H1 (cell line): ENCODE measurements around the gene NCK2. TPM values are rescaled to one million over a fixed set of nuclear protein-coding genes. Genes with fewer than 3 reads are reported as not detected.

ENCODE experiments used
- CTCF ChIA-PET: fragments of 300-600 bp; sonication (Branson Sonifier 250); formaldehyde crosslinking; loops from one replicate; lab custom pipeline; 2021; ENCODE audit not compliant: partially characterized antibody; lab: Charles Lee
- POLR2A ChIA-PET: fragments of 300-600 bp; sonication (Branson Sonifier 250); formaldehyde crosslinking; loops from one replicate; lab custom pipeline; 2021; ENCODE audit warnings: inconsistent platforms; ENCODE audit not compliant: partially characterized antibody; lab: Charles Lee
- DNase-seq, 2 experiments: peaks; one replicate each; pipeline versions ENCODE4 v3.0.0 to v3.0.0-alpha.2; 2010 to 2022; ENCODE audit warnings: low spot score in 2 of 2, low read depth in 1 of 2, mixed read lengths in 1 of 2
- FAIRE-seq: peaks from 2 replicates; lab custom pipeline; 2011; peaks lifted over from hg19 to GRCh38; lab: Jason Lieb, UNC
- H2AFZ ChIP-seq: 2 replicates; pipeline ENCODE4 v1.8.1; 2012; ENCODE audit warnings: low read length, inconsistent platforms
- H2AK5ac ChIP-seq: 2 replicates; pipeline ENCODE4 v1.6.1; 2013; ENCODE audit warnings: low read depth, low read length
- H2BK120ac ChIP-seq: replicated peaks from 2 replicates; pipeline ENCODE3; 2013; ENCODE audit warnings: low read depth, low read length, inconsistent platforms
- H2BK12ac ChIP-seq: 2 replicates; pipeline ENCODE4 v1.6.1; 2013; ENCODE audit warnings: low read depth, low read length
- H2BK15ac ChIP-seq: 2 replicates; pipeline ENCODE4 v1.6.1; 2013; ENCODE audit warnings: low read length
- H2BK20ac ChIP-seq: 2 replicates; pipeline ENCODE4 v1.6.1; 2013; ENCODE audit warnings: low read length
- H2BK5ac ChIP-seq: 2 replicates; pipeline ENCODE4 v1.6.1; 2013; ENCODE audit warnings: low read depth, low read length
- H3K14ac ChIP-seq: 2 replicates; pipeline ENCODE4 v1.6.1; 2013; ENCODE audit warnings: inconsistent platforms; ENCODE audit not compliant: insufficient read length
- H3K18ac ChIP-seq: 2 replicates; pipeline ENCODE4 v1.6.1; 2013; ENCODE audit warnings: low read length; ENCODE audit errors: extremely low read depth
- H3K23ac ChIP-seq: 2 replicates; pipeline ENCODE4 v1.6.1; 2013; ENCODE audit warnings: inconsistent platforms; ENCODE audit not compliant: insufficient read length
- H3K23me2 ChIP-seq: 2 replicates; pipeline ENCODE4 v1.6.1; 2013; ENCODE audit warnings: low read depth, low read length
- H3K27ac ChIP-seq: 2 replicates; pipeline ENCODE4 v1.6.1; 2011; ENCODE audit warnings: low read depth, low read length, inconsistent platforms
- H3K27me3 ChIP-seq, 4 experiments: replicated peaks in 1 of 4; 1 replicate in 1 of 4; 2 replicates in 3 of 4; pipeline versions ENCODE4 v1.6.1 to v1.8.1; 2011 to 2013; ENCODE audit warnings: low read length in 3 of 4, mild to moderate bottlenecking in 3 of 4, inconsistent platforms in 2 of 4, mixed read lengths in 2 of 4, moderate library complexity in 1 of 4; ENCODE audit not compliant: control insufficient read depth in 3 of 4, insufficient read depth in 3 of 4; ENCODE audit errors: extremely low read depth in 1 of 4
- H3K36me3 ChIP-seq, 4 experiments: 2 replicates each; pipeline versions ENCODE4 v1.6.1 to v1.8.1; 2011 to 2013; ENCODE audit warnings: mild to moderate bottlenecking in 4 of 4, low read length in 3 of 4, moderate library complexity in 2 of 4, control low read depth in 1 of 4, inconsistent platforms in 1 of 4; ENCODE audit not compliant: insufficient read depth in 4 of 4, control insufficient read depth in 2 of 4
- H3K4ac ChIP-seq: replicated peaks from 2 replicates; pipeline ENCODE3; 2013; ENCODE audit warnings: low read length, low read depth, mixed read lengths, inconsistent platforms; ENCODE audit not compliant: insufficient read length
- H3K4me1 ChIP-seq, 4 experiments: replicated peaks in 1 of 4; 1 replicate in 1 of 4; 2 replicates in 3 of 4; pipeline versions ENCODE4 v1.6.1 to v1.8.1; 2011 to 2013; ENCODE audit warnings: low read length in 3 of 4, inconsistent platforms in 2 of 4, mixed read lengths in 1 of 4; ENCODE audit not compliant: insufficient read depth in 4 of 4, control insufficient read depth in 3 of 4
- H3K4me2 ChIP-seq, 2 experiments: 2 replicates each; pipeline versions ENCODE4 v1.6.1 to v1.8.1; 2011 to 2013; ENCODE audit warnings: low read depth in 2 of 2, low read length in 2 of 2, control low read depth in 1 of 2, inconsistent platforms in 1 of 2, mild to moderate bottlenecking in 1 of 2; ENCODE audit not compliant: insufficient read depth in 1 of 2
- H3K4me3 ChIP-seq, 4 experiments: fragments of 200-600, 300-600 bp in 1 of 4; sonication (generic), shearing (Covaris generic), sonication (Bioruptor Twin) in 1 of 4; 2 replicates each; pipeline versions ENCODE4 v1.5.1 to v1.8.1; 2011 to 2016; ENCODE audit warnings: low read length in 4 of 4, low read depth in 3 of 4, control low read depth in 2 of 4, inconsistent platforms in 2 of 4, mild to moderate bottlenecking in 2 of 4, mixed read lengths in 1 of 4, moderate library complexity in 1 of 4; ENCODE audit not compliant: insufficient read depth in 2 of 4; ENCODE audit errors: extremely low read depth in 1 of 4
- H3K56ac ChIP-seq: replicated peaks from 2 replicates; pipeline ENCODE3; 2013; ENCODE audit warnings: low read depth, mild to moderate bottlenecking, mixed read lengths, low read length, inconsistent platforms; ENCODE audit not compliant: insufficient read length
- H3K79me1 ChIP-seq: 2 replicates; pipeline ENCODE4 v1.6.1; 2013; ENCODE audit warnings: low read depth, low read length, control low read depth
- H3K79me2 ChIP-seq, 2 experiments: 2 replicates each; pipeline versions ENCODE4 v1.6.1 to v1.8.1; 2012 to 2013; ENCODE audit warnings: low read length in 2 of 2, mild to moderate bottlenecking in 2 of 2, inconsistent platforms in 1 of 2; ENCODE audit not compliant: insufficient read depth in 2 of 2, control insufficient read depth in 1 of 2
- H3K9ac ChIP-seq, 4 experiments: replicated peaks in 1 of 4; 1 replicate in 1 of 4; 2 replicates in 3 of 4; pipeline versions ENCODE4 v1.6.1 to v1.8.1; 2011 to 2013; ENCODE audit warnings: low read depth in 3 of 4, low read length in 3 of 4, control low read depth in 2 of 4, mild to moderate bottlenecking in 2 of 4, moderate library complexity in 2 of 4, inconsistent platforms in 1 of 4; ENCODE audit errors: extremely low read depth in 1 of 4
- H3K9me3 ChIP-seq, 2 experiments: 2 replicates each; pipeline versions ENCODE4 v1.6.1 to v1.8.1; 2012 to 2013; ENCODE audit warnings: mild to moderate bottlenecking in 2 of 2, moderate library complexity in 2 of 2, control low read depth in 1 of 2, inconsistent platforms in 1 of 2, low read depth in 1 of 2, low read length in 1 of 2, mixed read lengths in 1 of 2; ENCODE audit not compliant: insufficient read depth in 2 of 2
- H4K20me1 ChIP-seq, 2 experiments: replicated peaks in 1 of 2; 2 replicates each; pipeline versions ENCODE3 to v1.8.1; 2011 to 2013; ENCODE audit warnings: inconsistent platforms in 2 of 2, low read length in 2 of 2, mild to moderate bottlenecking in 1 of 2; ENCODE audit not compliant: insufficient read depth in 2 of 2, control insufficient read depth in 1 of 2
- H4K5ac ChIP-seq: 2 replicates; pipeline ENCODE4 v1.6.1; 2013; ENCODE audit warnings: low read length, low read depth, mixed read lengths, inconsistent platforms; ENCODE audit not compliant: insufficient read length
- H4K8ac ChIP-seq: 2 replicates; pipeline ENCODE4 v1.8.0; 2013; ENCODE audit warnings: mild to moderate bottlenecking, moderate library complexity, low read length, inconsistent platforms; ENCODE audit not compliant: insufficient read depth; ENCODE audit errors: extremely low read depth
- H4K91ac ChIP-seq: replicated peaks from 2 replicates; pipeline ENCODE3; 2013; ENCODE audit warnings: low read length, mixed read lengths, inconsistent platforms; ENCODE audit not compliant: insufficient read length
- CHD2 ChIP-seq: IDR thresholded peaks from 2 replicates; pipeline ENCODE4 v1.6.1; 2012; ENCODE audit warnings: low read length, improper control_type of control experiment
- WGBS, 2 experiments: shearing (Covaris generic) in 1 of 2; methylation state at CpG; one replicate each; pipeline versions ENCODE4 v1.1.6 to v1.1.7; 2013 to 2015; ENCODE audit warnings: low lambda C conversion rate in 2 of 2, mixed read lengths in 2 of 2, inconsistent platforms in 1 of 2, low coverage in 1 of 2, missing lambda C conversion rate in 1 of 2; ENCODE audit not compliant: insufficient replicate concordance in 2 of 2, insufficient coverage in 1 of 2, insufficient read length in 1 of 2; ENCODE audit errors: extremely low coverage in 1 of 2, missing lambda C conversion rate in 1 of 2; 5-methylcytosine and 5-hydroxymethylcytosine counted together
- polyA plus RNA-seq, 7 experiments: library from polyadenylated mRNA; depleted of rRNA in 3 of 7; stranded (reverse) in 5 of 7; unstranded in 2 of 7; fragments of >200 nt in 5 of 7; fragments of 200-250 nt in 2 of 7; gene quantifications; 1 replicate in 5 of 7; 2 replicates in 1 of 7; 4 replicates in 1 of 7; pipeline versions ENCODE4 v1.2.1 to v1.2.3, GENCODE V29; 2011 to 2013; ENCODE audit warnings: missing spikeins in 2 of 7, mixed read lengths in 2 of 7
- total RNA-seq: library from RNA; stranded (reverse); fragmentation: NEBNext Ultra II Directional; extraction: Animal tissue kit (Norgen Biotek cat#: 25700); gene quantifications from 2 replicates; pipeline ENCODE4 v1.2.1, GENCODE V29; 2021

NCK2 gene
- total and polyA plus RNA-seq, 2 of the 8 experiments (the other 6 are each of a cell fraction or from before 2014, with no cell fraction given), result 30.3 to 65.7 TPM

- no peak overlapping the region for H2BK12ac ChIP-seq
- H2BK20ac ChIP-seq, result no peak overlapping the region
- H3K27me3 ChIP-seq, result no peaks in the 10 kb centered on the region
- H3K4ac ChIP-seq, result no peak overlapping the region
- no peak overlapping the region for H2AK5ac ChIP-seq
- H3K36me3 ChIP-seq, result peaks cover 0 to 2% (median 0%) of the 10 kb centered on the region in 4 experiments; a peak in 3 of 8 replicates
- no peaks in the 10 kb centered on the region for H3K9me3 ChIP-seq
- H3K14ac ChIP-seq, result no peak overlapping the region
- WGBS, 2 experiments, result 82% methylated on average over 8 of the region's 8 CpGs; no CpG with 5 or more reads in 1 of the 2 experiments
- FAIRE-seq (no peak), DNase-seq (peak in 1 of 2 experiments; percentile 31)
- peaks cover 5% of the 10 kb centered on the region; the same call in 1 of the 2 replicates for H3K79me1 ChIP-seq
- H3K18ac ChIP-seq, result no peak overlapping the region
- no peak overlapping the region for H2AFZ ChIP-seq
- H3K9ac ChIP-seq, result no peak overlapping the region
- no peak overlapping the region for H3K23ac ChIP-seq
- no peak overlapping the region for H2BK120ac ChIP-seq
- H4K20me1 ChIP-seq, result peaks cover 12% of the 10 kb centered on the region in 2 experiments
- H3K23me2 ChIP-seq, result no peaks in the 10 kb centered on the region
- CTCF ChIA-PET, result interaction anchor here (1.1 to 1.4 kb wide), 2 partner anchors 30 to 159 kb away, joined by 3 read pairs; no protein-coding TSS in a partner anchor
- H3K4me1 ChIP-seq, result peaks cover 0 to 11% (median 7%) of the 10 kb centered on the region in 4 experiments; a peak in 4 of 7 replicates
- no peak overlapping the region for H3K4me2 ChIP-seq
- no peak overlapping the region for H4K5ac ChIP-seq
- H3K27ac ChIP-seq, result no peak overlapping the region
- peaks cover 0 to 24% of the 10 kb centered on the region in 2 experiments; a peak in 2 of 4 replicates for H3K79me2 ChIP-seq
- H3K4me3 ChIP-seq, result no peak overlapping the region
- H3K56ac ChIP-seq, result no peak overlapping the region
- H4K8ac ChIP-seq, result no peak overlapping the region
- no peak for TF ChIP-seq CHD2
- H2BK5ac ChIP-seq, result no peak overlapping the region
- no peak overlapping the region for H2BK15ac ChIP-seq
- POLR2A ChIA-PET, result no interaction called here
- no peak overlapping the region for H4K91ac ChIP-seq
These were observed 114.4 kb downstream of the NCK2 start for GRCh38 chr2:105858868-105859693.
